ENCODE measurements around the gene SLC16A10. TPM values are rescaled to one million over a fixed set of nuclear protein-coding genes. Genes with fewer than 3 reads are reported as not detected.

The SLC16A10 gene
- total and polyA plus RNA-seq, 2 donors (not counting 3 experiments of a cell fraction or from before 2014, with no cell fraction given), result not detected

- peaks cover 17 to 30% of the 10 kb centered on the region in 2 experiments for H3K27me3 ChIP-seq (ENCODE audit: control insufficient read depth in 2 of 2, insufficient read depth in 2 of 2, low read length in 2 of 2)
- no peaks in the 10 kb centered on the region for H4K20me1 ChIP-seq (replicated peaks; ENCODE audit: control insufficient read depth, extremely low read depth, insufficient read depth, low read length)
- no peak for DNase-seq (ENCODE audit: low read depth, low spot score)
- no peaks in the 10 kb centered on the region for H3K9me3 ChIP-seq (replicated peaks; ENCODE audit: control insufficient read depth, insufficient read depth, low read length)
- BruUV-seq (replicated peaks), result no TSS peak
- FAIRE-seq, result no peak
- POLR2A ChIA-PET, result interaction anchor here (0.9 to 1.5 kb wide), 2 partner anchors 220 to 225 kb away, joined by 3 to 6 read pairs; partner anchors contain the start of gene REV3L
- peak overlapping the region; percentile 76 for H3K4me2 ChIP-seq (ENCODE audit: insufficient read depth, low read length)
- no peaks in the 10 kb centered on the region for H3K36me3 ChIP-seq (ENCODE audit: control insufficient read depth in 2 of 2, extremely low read depth in 1 of 2, insufficient read depth in 2 of 2, low read length in 2 of 2)
- H3K4me3 ChIP-seq (replicated peaks in 1 of 3; ENCODE audit: insufficient read depth in 1 of 3, low read depth in 1 of 3, low read length in 3 of 3), result peak overlapping the region in 1 of 3 experiments; percentile 40
- peak overlapping the region; percentile 26 for H3K27ac ChIP-seq (ENCODE audit: insufficient read depth, low read depth, low read length)
- H3K9ac ChIP-seq (replicated peaks; ENCODE audit: extremely low read depth, insufficient read depth, low read length), result peak overlapping the region; percentile 49
- H3K9me1 ChIP-seq (replicated peaks; ENCODE audit: control insufficient read depth, extremely low read depth, insufficient read depth, low read length), result no peaks in the 10 kb centered on the region
- CTCF ChIA-PET, result interaction anchor here (0.7 to 2.7 kb wide), 41 partner anchors 8 to 791 kb away, joined by 3 to 73 read pairs (median 4); partner anchors contain the start of genes REV3L and TRAF3IP2
- H3K79me2 ChIP-seq (ENCODE audit: control insufficient read depth, insufficient read depth, low read length), result peaks cover 11% of the 10 kb centered on the region
- TF ChIP-seq EZH2 (IDR thresholded peaks at IDR 0.05; ENCODE audit: borderline replicate concordance, low read depth, low read length, severe bottlenecking), result no peak
- TF ChIP-seq JUN (IDR thresholded peaks at IDR 0.05; ENCODE audit: borderline replicate concordance, insufficient read depth, insufficient read length, low read depth), result no peak
- TF ChIP-seq POLR2A (IDR thresholded peaks at IDR 0.05; ENCODE audit: low read depth, low read length), result no peak
- TF ChIP-seq FOS (IDR thresholded peaks at IDR 0.05; ENCODE audit: borderline replicate concordance, insufficient read depth, low read length), result no peak
- TF ChIP-seq, protein P1, sequence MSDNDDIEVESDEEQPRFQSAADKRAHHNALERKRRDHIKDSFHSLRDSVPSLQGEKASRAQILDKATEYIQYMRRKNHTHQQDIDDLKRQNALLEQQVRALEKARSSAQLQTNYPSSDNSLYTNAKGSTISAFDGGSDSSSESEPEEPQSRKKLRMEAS (IDR thresholded peaks at IDR 0.05; ENCODE audit: insufficient read depth, insufficient read length), result no peak
- TF ChIP-seq MYC (IDR thresholded peaks at IDR 0.05; ENCODE audit: low read depth, low read length), result no peak
- no peak for TF ChIP-seq POLR2AphosphoS5 (IDR thresholded peaks at IDR 0.05; ENCODE audit: insufficient read depth, low read depth, low read length)
- no peak for TF ChIP-seq CTCF (IDR thresholded peaks at IDR 0.05; ENCODE audit: extremely low read depth in 1 of 2, insufficient read depth in 1 of 2, low read depth in 1 of 2, low read length in 2 of 2)
- TF ChIP-seq GATA2 (IDR thresholded peaks at IDR 0.05; ENCODE audit: insufficient read depth, insufficient read length, low read depth, low read length), result no peak
- dilution Hi-C loops (cut with MboI; ENCODE audit: extremely low pct_ligation_motif_present, low sequenced_read_pairs) (no loop called here), intact Hi-C loops (cut with micrococcal nuclease) (loop anchor here (1.0 to 5.0 kb wide), 8 partner anchors 220 to 785 kb away; partner anchors contain the start of gene REV3L)
- H2AFZ ChIP-seq (ENCODE audit: low read depth, low read length), result peak overlapping the region; percentile 61
- peaks cover 8% of the 10 kb centered on the region for H3K4me1 ChIP-seq (ENCODE audit: control insufficient read depth, extremely low read depth, insufficient read depth, low read length)
Measured at GRCh38 chr6:111258615-111259088, 171.3 kb downstream of the SLC16A10 start.

Data from endothelial cell of umbilical vein (primary cell).